ENCODE data around the gene TIMM13. TPM values are rescaled to one million over a fixed set of nuclear protein-coding genes. Genes with fewer than 3 reads are reported as not detected.

TIMM13 gene
- total RNA-seq, 4 donors from 2014 or later: 15.8 to 33.7 (median 24.7) TPM

- TF ChIP-seq CTCF (IDR thresholded peaks at IDR 0.05; ENCODE audit: low read depth): no peak
These were observed 15.7 kb downstream of the TIMM13 start for GRCh38 chr19:2411709-2412108.

GRCh38 chr19:2410023-2410422 is 17.4 kb downstream of the TIMM13 start:
- TF ChIP-seq CTCF (IDR thresholded peaks at IDR 0.05; ENCODE audit: low read depth): no peak

GRCh38 chr19:2409352-2409912 is 18.0 kb downstream of the TIMM13 start:
- TF ChIP-seq CTCF (IDR thresholded peaks at IDR 0.05; ENCODE audit: low read depth): no peak

- TF ChIP-seq CTCF (IDR thresholded peaks at IDR 0.05; ENCODE audit: low read depth): no peak
These were observed 19.1 kb downstream of the TIMM13 start for GRCh38 chr19:2408247-2408646.

- TF ChIP-seq CTCF (IDR thresholded peaks at IDR 0.05; ENCODE audit: low read depth): no peak
These were observed 27.8 kb downstream of the TIMM13 start for GRCh38 chr19:2399582-2399981.

GRCh38 chr19:2398735-2399305 is 28.6 kb downstream of the TIMM13 start:
- TF ChIP-seq CTCF (IDR thresholded peaks at IDR 0.05; ENCODE audit: low read depth): no peak

GRCh38 chr19:2394442-2395292 is 32.7 kb downstream of the TIMM13 start:
- no peak for TF ChIP-seq CTCF (IDR thresholded peaks at IDR 0.05; ENCODE audit: low read depth)
